BJ (cell line): ENCODE data around the gene VWA5B1. TPM values are rescaled to one million over a fixed set of nuclear protein-coding genes. Genes with fewer than 3 reads are reported as not detected.

ENCODE experiments used
- CTCF ChIA-PET: fragments of 350-600 bp; formaldehyde crosslinking; extraction: SDS; loops from one replicate; lab custom pipeline; 2021; ENCODE audit warnings: antibody characterized with exemption, inconsistent platforms; lab: Yijun Ruan, JAX
- POLR2A ChIA-PET: fragments of 300-600 bp; sonication (Branson Sonifier 250); formaldehyde crosslinking; extraction: SDS; loops from one replicate; lab custom pipeline; 2021; ENCODE audit warnings: antibody characterized with exemption; lab: Charles Lee
- DNase-seq: peaks from one replicate; pipeline ENCODE4 v3.0.0-alpha.2; 2011; ENCODE audit warnings: low read depth
- H3K27me3 ChIP-seq: 2 replicates; pipeline ENCODE4 v1.6.0; 2011; ENCODE audit warnings: low read length; ENCODE audit not compliant: control insufficient read depth, insufficient read depth
- H3K36me3 ChIP-seq: 2 replicates; pipeline ENCODE4 v1.5.1; 2011; ENCODE audit warnings: low read length; ENCODE audit not compliant: control insufficient read depth, insufficient read depth
- H3K4me3 ChIP-seq: 2 replicates; pipeline ENCODE4 v1.5.1; 2011; ENCODE audit warnings: low read depth, mild to moderate bottlenecking, control low read depth, low read length
- polyA minus RNA-seq: library from RNA; depleted of rRNA, polyadenylated mRNA; stranded (reverse); fragments of >200 nt; gene quantifications from 2 replicates; pipeline ENCODE4 v1.2.3, GENCODE V29; 2011; rRNA and poly(A)+ RNA removed
- polyA plus RNA-seq: library from polyadenylated mRNA; depleted of rRNA; stranded (reverse); fragments of >200 nt; gene quantifications from 2 replicates; pipeline ENCODE4 v1.2.3, GENCODE V29; 2011; rRNA removed
- TF ChIP-seq, protein P1 (sequence below): IDR thresholded peaks from 2 replicates; pipeline ENCODE4 v1.5.1; 2011; ENCODE audit warnings: low read depth, mild to moderate bottlenecking, control low read depth, inconsistent platforms, low read length, moderate library complexity; ENCODE audit not compliant: insufficient read depth

Gene VWA5B1, protein sequence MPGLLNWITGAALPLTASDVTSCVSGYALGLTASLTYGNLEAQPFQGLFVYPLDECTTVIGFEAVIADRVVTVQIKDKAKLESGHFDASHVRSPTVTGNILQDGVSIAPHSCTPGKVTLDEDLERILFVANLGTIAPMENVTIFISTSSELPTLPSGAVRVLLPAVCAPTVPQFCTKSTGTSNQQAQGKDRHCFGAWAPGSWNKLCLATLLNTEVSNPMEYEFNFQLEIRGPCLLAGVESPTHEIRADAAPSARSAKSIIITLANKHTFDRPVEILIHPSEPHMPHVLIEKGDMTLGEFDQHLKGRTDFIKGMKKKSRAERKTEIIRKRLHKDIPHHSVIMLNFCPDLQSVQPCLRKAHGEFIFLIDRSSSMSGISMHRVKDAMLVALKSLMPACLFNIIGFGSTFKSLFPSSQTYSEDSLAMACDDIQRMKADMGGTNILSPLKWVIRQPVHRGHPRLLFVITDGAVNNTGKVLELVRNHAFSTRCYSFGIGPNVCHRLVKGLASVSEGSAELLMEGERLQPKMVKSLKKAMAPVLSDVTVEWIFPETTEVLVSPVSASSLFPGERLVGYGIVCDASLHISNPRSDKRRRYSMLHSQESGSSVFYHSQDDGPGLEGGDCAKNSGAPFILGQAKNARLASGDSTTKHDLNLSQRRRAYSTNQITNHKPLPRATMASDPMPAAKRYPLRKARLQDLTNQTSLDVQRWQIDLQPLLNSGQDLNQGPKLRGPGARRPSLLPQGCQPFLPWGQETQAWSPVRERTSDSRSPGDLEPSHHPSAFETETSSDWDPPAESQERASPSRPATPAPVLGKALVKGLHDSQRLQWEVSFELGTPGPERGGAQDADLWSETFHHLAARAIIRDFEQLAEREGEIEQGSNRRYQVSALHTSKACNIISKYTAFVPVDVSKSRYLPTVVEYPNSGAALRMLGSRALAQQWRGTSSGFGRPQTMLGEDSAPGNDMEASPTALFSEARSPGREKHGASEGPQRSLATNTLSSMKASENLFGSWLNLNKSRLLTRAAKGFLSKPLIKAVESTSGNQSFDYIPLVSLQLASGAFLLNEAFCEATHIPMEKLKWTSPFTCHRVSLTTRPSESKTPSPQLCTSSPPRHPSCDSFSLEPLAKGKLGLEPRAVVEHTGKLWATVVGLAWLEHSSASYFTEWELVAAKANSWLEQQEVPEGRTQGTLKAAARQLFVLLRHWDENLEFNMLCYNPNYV
- polyA plus RNA-seq (not detected in 2 replicates), polyA minus RNA-seq (not detected in 2 replicates)

DNA sequence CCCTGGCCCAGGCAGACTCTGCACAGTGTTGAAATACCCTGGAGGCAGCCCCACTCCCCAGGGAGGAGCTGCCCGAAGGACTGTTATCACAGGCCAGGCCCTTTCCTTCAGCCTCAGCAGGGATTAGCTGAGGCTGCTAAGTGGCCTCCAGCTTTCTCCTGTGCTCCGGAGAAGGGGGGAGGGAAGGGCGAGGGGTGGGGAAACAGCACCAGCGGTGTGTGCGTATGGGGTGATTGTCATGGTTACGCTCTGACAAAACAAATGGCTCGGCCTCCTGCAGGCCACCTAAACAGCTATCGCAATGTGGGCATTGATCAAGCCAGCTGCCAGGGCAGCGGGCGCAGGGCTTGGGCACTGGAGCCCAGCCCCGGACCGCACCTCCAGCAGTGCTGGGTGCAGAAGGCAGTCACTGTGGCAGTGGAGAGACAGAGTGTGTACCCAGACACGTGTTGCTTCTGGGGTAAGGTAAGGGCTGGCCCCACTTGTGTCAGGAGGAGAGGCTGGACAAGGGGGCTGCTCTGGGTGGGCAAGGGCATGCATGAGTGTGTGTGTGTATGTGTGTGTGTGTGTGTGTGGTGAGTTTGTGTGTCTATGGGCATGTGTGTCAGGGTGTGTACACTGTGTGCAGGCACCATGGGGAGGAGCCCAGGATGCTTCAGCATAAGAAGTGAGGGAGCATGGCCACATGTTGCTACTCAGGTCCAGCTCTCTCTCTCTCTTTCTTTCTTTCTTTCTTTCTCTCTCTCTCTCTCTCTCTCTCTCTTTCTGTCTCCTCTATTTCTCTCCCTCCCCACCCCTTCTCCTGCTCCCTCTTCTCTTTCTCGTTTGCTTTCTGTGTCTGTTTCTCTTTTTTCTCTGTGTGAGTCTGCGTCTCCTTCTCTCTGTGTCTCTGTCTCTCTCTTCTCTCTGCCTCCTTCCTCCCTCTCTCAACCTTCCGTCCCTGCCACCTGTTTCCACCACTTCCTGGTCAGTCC lies at the start of gene VWA5B1:
TSS of gene VWA5B1 (plus strand) at position 252 of the 974 bp plus-strand sequence. CDS start 19,727 bp downstream, outside the sequence.
- H3K27me3 ChIP-seq, result peaks cover 17% of the 10 kb centered on the region
- H3K36me3 ChIP-seq, result no peaks in the 10 kb centered on the region
- POLR2A ChIA-PET, result no interaction called here
- TF ChIP-seq, protein P1, sequence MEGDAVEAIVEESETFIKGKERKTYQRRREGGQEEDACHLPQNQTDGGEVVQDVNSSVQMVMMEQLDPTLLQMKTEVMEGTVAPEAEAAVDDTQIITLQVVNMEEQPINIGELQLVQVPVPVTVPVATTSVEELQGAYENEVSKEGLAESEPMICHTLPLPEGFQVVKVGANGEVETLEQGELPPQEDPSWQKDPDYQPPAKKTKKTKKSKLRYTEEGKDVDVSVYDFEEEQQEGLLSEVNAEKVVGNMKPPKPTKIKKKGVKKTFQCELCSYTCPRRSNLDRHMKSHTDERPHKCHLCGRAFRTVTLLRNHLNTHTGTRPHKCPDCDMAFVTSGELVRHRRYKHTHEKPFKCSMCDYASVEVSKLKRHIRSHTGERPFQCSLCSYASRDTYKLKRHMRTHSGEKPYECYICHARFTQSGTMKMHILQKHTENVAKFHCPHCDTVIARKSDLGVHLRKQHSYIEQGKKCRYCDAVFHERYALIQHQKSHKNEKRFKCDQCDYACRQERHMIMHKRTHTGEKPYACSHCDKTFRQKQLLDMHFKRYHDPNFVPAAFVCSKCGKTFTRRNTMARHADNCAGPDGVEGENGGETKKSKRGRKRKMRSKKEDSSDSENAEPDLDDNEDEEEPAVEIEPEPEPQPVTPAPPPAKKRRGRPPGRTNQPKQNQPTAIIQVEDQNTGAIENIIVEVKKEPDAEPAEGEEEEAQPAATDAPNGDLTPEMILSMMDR, result no peak
- no peak within 1 kb of the TSS for H3K4me3 ChIP-seq
- DNase-seq, result no peak
- CTCF ChIA-PET, result interaction anchor here (0.8 kb wide), 1 partner anchor 139 kb away, joined by 3 read pairs; no protein-coding TSS in a partner anchor

DNA sequence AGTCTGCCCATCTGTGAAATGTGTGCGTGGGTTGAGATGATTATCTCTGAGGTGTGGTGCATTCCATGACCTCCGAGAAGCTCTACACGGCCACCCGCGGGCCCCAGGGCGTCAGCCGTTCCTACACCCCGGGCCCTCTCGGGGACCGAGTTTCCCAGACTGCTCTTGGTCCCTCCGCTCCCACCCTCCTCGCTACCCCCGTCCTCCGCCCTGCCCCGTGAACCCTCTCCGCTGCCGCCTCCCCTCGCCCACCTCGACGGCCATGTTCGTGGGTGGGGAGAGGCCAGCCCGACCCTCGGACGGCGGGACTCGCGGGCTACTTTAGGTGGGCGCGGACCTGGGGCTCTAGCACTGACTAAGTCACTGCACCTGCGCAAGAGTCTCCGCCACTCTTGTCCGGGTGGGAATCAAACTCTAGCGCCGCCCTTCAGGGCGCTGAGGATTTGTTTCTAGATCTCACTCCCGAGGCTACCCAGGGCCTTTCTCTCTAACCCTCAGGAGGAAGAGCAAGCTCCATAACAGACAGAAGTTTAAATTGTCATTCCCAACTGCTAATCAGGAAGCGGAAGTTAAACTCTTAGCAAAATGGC lies 47.7 kb upstream of the VWA5B1 start:
- ChIA-PET CTCF (no interaction called here), POLR2A (no interaction called here)
- no peaks in the 10 kb centered on the region for H3K36me3 ChIP-seq
- H3K4me3 ChIP-seq, result no peak overlapping the region
- DNase-seq, result no peak
- TF ChIP-seq, protein P1, result no peak
- no peaks in the 10 kb centered on the region for H3K27me3 ChIP-seq

DNA sequence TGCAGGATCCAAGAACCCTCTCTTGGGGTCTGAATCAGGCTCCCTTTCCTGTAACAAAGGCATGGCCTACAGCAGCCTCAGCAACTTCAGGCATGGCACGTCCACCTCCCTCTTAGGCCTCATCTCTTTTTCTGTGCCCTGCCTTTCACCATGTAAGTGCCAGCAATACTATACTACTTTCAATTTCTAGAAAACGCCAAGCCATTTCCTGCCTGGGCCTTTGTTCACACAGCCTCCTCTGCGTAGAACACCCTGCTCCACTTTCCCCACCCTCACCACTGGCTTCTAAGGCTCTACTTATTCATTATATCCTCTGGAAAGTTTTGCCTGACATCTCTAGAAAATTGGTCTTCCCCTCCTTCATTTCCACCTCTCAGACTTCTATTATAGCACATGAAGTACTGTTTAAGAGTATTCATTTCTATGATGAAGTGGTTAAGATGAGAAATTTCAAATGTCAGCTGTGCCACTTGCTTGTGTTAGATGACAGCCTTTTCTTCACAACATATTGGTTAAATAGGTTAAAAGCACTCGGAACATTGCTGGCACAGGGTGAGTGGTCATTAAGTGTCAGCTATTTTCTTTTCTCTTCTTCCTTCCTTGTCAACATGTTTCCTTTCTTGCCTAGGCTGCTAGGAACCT lies 41.6 kb upstream of the VWA5B1 start:
- no peak for DNase-seq
- no peak overlapping the region for H3K4me3 ChIP-seq
- no peaks in the 10 kb centered on the region for H3K36me3 ChIP-seq
- ChIA-PET CTCF (no interaction called here), POLR2A (no interaction called here)
- no peaks in the 10 kb centered on the region for H3K27me3 ChIP-seq
- TF ChIP-seq, protein P1, result no peak

DNA sequence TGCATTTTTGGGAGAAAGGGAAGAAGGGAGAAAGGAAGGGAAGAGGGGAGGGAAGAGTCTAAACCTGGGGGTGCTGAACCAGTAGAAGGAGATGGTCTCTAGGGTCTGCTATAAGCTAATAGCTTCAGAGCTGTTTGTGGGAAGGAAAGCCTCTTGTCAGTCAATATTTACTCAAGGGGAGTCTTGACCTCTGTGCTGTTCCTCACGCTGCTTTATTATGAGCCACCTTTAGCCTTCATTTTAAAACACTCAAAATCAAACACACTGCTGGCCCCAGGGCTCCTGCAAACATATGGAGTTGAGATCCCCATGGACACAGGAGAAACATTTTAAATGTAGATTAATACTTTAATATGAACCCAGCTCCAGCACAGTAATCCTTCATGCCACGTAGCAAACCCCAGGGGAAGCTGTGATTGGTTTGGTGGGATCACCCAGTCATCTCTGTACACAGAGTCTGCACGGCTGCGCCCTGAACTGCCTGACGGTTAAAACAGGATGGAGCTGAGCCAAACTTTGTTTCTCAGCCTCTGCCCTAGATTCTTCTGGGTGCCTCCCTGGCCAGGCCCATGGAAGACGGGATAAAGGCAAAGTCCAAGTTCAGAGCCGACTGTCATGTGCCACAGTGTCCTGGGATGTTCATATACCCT lies 40.2 kb upstream of the VWA5B1 start:
- TF ChIP-seq, protein P1, result no peak
- Histone ChIP-seq H3K27me3 (no peaks in the 10 kb centered on the region), H3K36me3 (no peaks in the 10 kb centered on the region), H3K4me3 (no peak overlapping the region)
- DNase-seq, result no peak
- POLR2A ChIA-PET, result no interaction called here
- CTCF ChIA-PET, result no interaction called here
